GM18499 (cell line): Measurements from ENCODE around the gene CHRNA4.

Experiments
- ATAC-seq: cut with Tn5 transposase; IDR thresholded peaks from one replicate; pipeline ENCODE4 v1.9.1; 2021; ENCODE audit warnings: moderate number of reproducible peaks; ENCODE audit not compliant: insufficient read depth, unreplicated experiment

Gene CHRNA4

GRCh38 chr20:63398744-63399514, 37.8 kb upstream of the CHRNA4 start:
- ATAC-seq = no peak

GRCh38 chr20:63397946-63398450, 36.8 kb upstream of the CHRNA4 start:
- ATAC-seq = no peak

- no peak for ATAC-seq
Measured at GRCh38 chr20:63397155-63397843, 36.1 kb upstream of the CHRNA4 start.

GRCh38 chr20:63396300-63396699, 35.2 kb upstream of the CHRNA4 start:
- ATAC-seq = no peak

- ATAC-seq = no peak
Measured at GRCh38 chr20:63395723-63396122, 34.6 kb upstream of the CHRNA4 start.

- no peak for ATAC-seq
Measured at GRCh38 chr20:63394920-63395455, 33.8 kb upstream of the CHRNA4 start.

GRCh38 chr20:63394069-63394919, 33.1 kb upstream of the CHRNA4 start:
- no peak for ATAC-seq

GRCh38 chr20:63393566-63393965, 32.4 kb upstream of the CHRNA4 start:
- no peak for ATAC-seq

GRCh38 chr20:63392465-63393365, 31.6 kb upstream of the CHRNA4 start:
- ATAC-seq = no peak

GRCh38 chr20:63387917-63388316, 26.8 kb upstream of the CHRNA4 start:
- no peak for ATAC-seq

GRCh38 chr20:63387393-63387792, 26.2 kb upstream of the CHRNA4 start:
- ATAC-seq = no peak

- no peak for ATAC-seq
Measured at GRCh38 chr20:63386491-63386890, 25.3 kb upstream of the CHRNA4 start.

- no peak for ATAC-seq
Measured at GRCh38 chr20:63385819-63386218, 24.7 kb upstream of the CHRNA4 start.

- no peak for ATAC-seq
Measured at GRCh38 chr20:63384336-63384735, 23.2 kb upstream of the CHRNA4 start.

GRCh38 chr20:63383556-63383955, 22.4 kb upstream of the CHRNA4 start:
- ATAC-seq = no peak

- no peak for ATAC-seq
Measured at GRCh38 chr20:63382551-63383300, 21.6 kb upstream of the CHRNA4 start.

- no peak for ATAC-seq
Measured at GRCh38 chr20:63381781-63382431, 20.8 kb upstream of the CHRNA4 start.

GRCh38 chr20:63380346-63380870, 19.3 kb upstream of the CHRNA4 start:
- no peak for ATAC-seq
